ENCODE measurements around the gene MIA.
A peak's percentile ranks its signal among the peaks of the same experiment; 100 is the strongest.

The MIA gene

GRCh38 chr19:40742886-40743285 is 32.4 kb upstream of the MIA start:
- DNase-seq (ENCODE audit: low read depth): no peak
- TF ChIP-seq CTCF (IDR thresholded peaks at IDR 0.05; ENCODE audit: insufficient read depth, low read depth, low read length, missing control alignments): no peak
- H3K4me3 ChIP-seq (ENCODE audit: low read depth, low read length): no peak overlapping the region

GRCh38 chr19:40743926-40744325 is 31.4 kb upstream of the MIA start:
- no peak for TF ChIP-seq CTCF (IDR thresholded peaks at IDR 0.05; ENCODE audit: insufficient read depth, low read depth, low read length, missing control alignments)
- no peak for DNase-seq (ENCODE audit: low read depth)
- H3K4me3 ChIP-seq (ENCODE audit: low read depth, low read length): no peak overlapping the region

- DNase-seq (ENCODE audit: low read depth): peak; percentile 34
- peak; percentile 17 for TF ChIP-seq CTCF (IDR thresholded peaks at IDR 0.05; ENCODE audit: insufficient read depth, low read depth, low read length, missing control alignments)
- H3K4me3 ChIP-seq (ENCODE audit: low read depth, low read length): no peak overlapping the region
Measured at GRCh38 chr19:40744554-40745401, 30.5 kb upstream of the MIA start.

- DNase-seq (ENCODE audit: low read depth): no peak
- no peak for TF ChIP-seq CTCF (IDR thresholded peaks at IDR 0.05; ENCODE audit: insufficient read depth, low read depth, low read length, missing control alignments)
- H3K4me3 ChIP-seq (ENCODE audit: low read depth, low read length): no peak overlapping the region
Measured at GRCh38 chr19:40745402-40745780, 29.9 kb upstream of the MIA start.

- no peak for TF ChIP-seq CTCF (IDR thresholded peaks at IDR 0.05; ENCODE audit: insufficient read depth, low read depth, low read length, missing control alignments)
- DNase-seq (ENCODE audit: low read depth): no peak
- H3K4me3 ChIP-seq (ENCODE audit: low read depth, low read length): no peak overlapping the region
Measured at GRCh38 chr19:40747536-40747935, 27.8 kb upstream of the MIA start.

- no peak for TF ChIP-seq CTCF (IDR thresholded peaks at IDR 0.05; ENCODE audit: insufficient read depth, low read depth, low read length, missing control alignments)
- peak within 1 kb of the TSS; percentile 81 for H3K4me3 ChIP-seq (ENCODE audit: low read depth, low read length)
- DNase-seq (ENCODE audit: low read depth): peak; percentile 100
Measured at GRCh38 chr19:40750058-40750873, 25.1 kb upstream of the MIA start, which contains the start of gene ACTMAP. Gene ACTMAP, minus strand, starts transcription at chr19:40750477. Its CDS starts 674 bp downstream, at chr19:40749803.

All from GM12865 (cell line).